HepG2 (cell line): ENCODE results near the gene TSTD1. TPM values are rescaled to one million over a fixed set of nuclear protein-coding genes. Genes with fewer than 3 reads are reported as not detected.

Source experiments
- ARID4A ChIP-seq: sonication (generic); formaldehyde crosslinking; IDR thresholded peaks from 2 replicates; pipeline ENCODE4 v1.5.0; 2020; ENCODE audit warnings: mild to moderate bottlenecking, missing genetic modification reagents, borderline replicate concordance
- CTCF ChIP-seq: sonication (generic); formaldehyde crosslinking; IDR thresholded peaks from 2 replicates; pipeline ENCODE4 v1.5.0; 2020; ENCODE audit warnings: mild to moderate bottlenecking, missing genetic modification reagents, moderate library complexity
- FOXP4 ChIP-seq: sonication (generic); formaldehyde crosslinking; IDR thresholded peaks from 2 replicates; pipeline ENCODE4 v1.4.0; 2020; ENCODE audit warnings: missing genetic modification reagents
- KLF13 ChIP-seq: sonication (generic); formaldehyde crosslinking; IDR thresholded peaks from 2 replicates; pipeline ENCODE4 v1.4.0; 2020; ENCODE audit warnings: mild to moderate bottlenecking, missing genetic modification reagents
- MAX ChIP-seq: IDR thresholded peaks from 2 replicates; pipeline ENCODE4 v1.6.1; 2012; ENCODE audit warnings: inconsistent platforms
- TEAD3 ChIP-seq: optimal IDR thresholded peaks from 2 replicates; pipeline ENCODE3; 2016; ENCODE audit warnings: borderline replicate concordance
- ZKSCAN5 ChIP-seq: sonication (generic); formaldehyde crosslinking; IDR thresholded peaks from 2 replicates; pipeline ENCODE4 v1.5.1; 2020; ENCODE audit warnings: mild to moderate bottlenecking, missing genetic modification reagents
- ZMAT3 ChIP-seq: sonication (generic); formaldehyde crosslinking; conservative IDR thresholded peaks from 2 replicates; pipeline ENCODE4 v1.7.0; 2021; ENCODE audit warnings: missing genetic modification reagents
- ZNF232 ChIP-seq: sonication (generic); formaldehyde crosslinking; IDR thresholded peaks from 2 replicates; pipeline ENCODE4 v1.4.0; 2020; ENCODE audit warnings: missing genetic modification reagents, borderline replicate concordance
- ZNF274 ChIP-seq: sonication (generic); formaldehyde crosslinking; IDR thresholded peaks from 2 replicates; pipeline ENCODE4 v1.5.1; 2020; ENCODE audit warnings: mild to moderate bottlenecking, missing genetic modification reagents
- ZNF292 ChIP-seq: sonication (generic); formaldehyde crosslinking; IDR thresholded peaks from 2 replicates; pipeline ENCODE4 v1.8.1; 2022; ENCODE audit warnings: mild to moderate bottlenecking, low read depth, missing genetic modification reagents, borderline replicate concordance
- ZNF33B ChIP-seq: sonication (generic); formaldehyde crosslinking; IDR thresholded peaks from 2 replicates; pipeline ENCODE4 v1.5.1; 2020; ENCODE audit warnings: mild to moderate bottlenecking, missing genetic modification reagents
- ZNF576 ChIP-seq: sonication (generic); formaldehyde crosslinking; IDR thresholded peaks from 2 replicates; pipeline ENCODE4 v1.4.0; 2020; ENCODE audit warnings: mild to moderate bottlenecking, missing genetic modification reagents
- ZNF607 ChIP-seq: sonication (generic); formaldehyde crosslinking; IDR thresholded peaks from 2 replicates; pipeline ENCODE4 v1.5.1; 2020; ENCODE audit warnings: missing genetic modification reagents, mild to moderate bottlenecking, borderline replicate concordance
- polyA plus RNA-seq, 8 experiments: library from polyadenylated mRNA; depleted of rRNA in 3 of 8; stranded (reverse) in 7 of 8; unstranded in 1 of 8; fragments of >200 nt; fragmentation: Illumina TruSeq in 4 of 8; extraction: Trizol in 4 of 8; gene quantifications; 2 replicates each; pipeline versions ENCODE4 v1.2.1 to v1.2.3, GENCODE V29; 2011 to 2016; ENCODE audit warnings: low read depth in 4 of 8, missing spikeins in 1 of 8, mixed read lengths in 1 of 8; ENCODE audit not compliant: insufficient read depth in 1 of 8
- total RNA-seq, 5 experiments: library from RNA; depleted of rRNA; stranded (reverse); fragments of >200 nt; fragmentation: Illumina TruSeq; extraction: Trizol; gene quantifications; 2 replicates each; pipeline ENCODE4 v1.2.3, GENCODE V29; 2016; ENCODE audit warnings: low read depth in 1 of 5

TSTD1 gene
- total and polyA plus RNA-seq, 2 of the 13 experiments (the other 11 are each of a cell fraction or from before 2014, with no cell fraction given), result 0.15 to 0.31 TPM

- peak; percentile 13; the same call in 1 of the 2 replicates for TF ChIP-seq FOXP4 (CRISPR knock-in tag)
- peak; percentile 48 for TF ChIP-seq CTCF (CRISPR knock-in tag)
- TF ChIP-seq KLF13 (CRISPR knock-in tag), result 0 out of 2 replicates have a peak, but pooled peaks have one; percentile 25
- peak; percentile 15; the same call in 1 of the 2 replicates for TF ChIP-seq ZNF33B (CRISPR knock-in tag)
- TF ChIP-seq ZNF292 (CRISPR knock-in tag), result 0 out of 2 replicates have a peak, but pooled peaks have one; percentile 15
- TF ChIP-seq ZMAT3, result peak; percentile 35; the same call in 1 of the 2 replicates
- TF ChIP-seq ZNF274 (CRISPR knock-in tag), result no peak
- peak; percentile 9 for TF ChIP-seq TEAD3 (CRISPR knock-in tag)
- no peak for TF ChIP-seq ZKSCAN5 (CRISPR knock-in tag)
- no peak for TF ChIP-seq ZNF576
- no peak for TF ChIP-seq ZNF607 (CRISPR knock-in tag)
- TF ChIP-seq ARID4A (CRISPR knock-in tag), result peak; percentile 52; the same call in 1 of the 2 replicates
- peak; percentile 54; the same call in 1 of the 2 replicates for TF ChIP-seq ZNF232 (CRISPR knock-in tag)
- no peak for TF ChIP-seq MAX
These were observed 18.1 kb downstream of the TSTD1 start, which contains the start of gene F11R (continued) for GRCh38 chr1:161020509-161021164.
